Mucosa of stomach (tissue), 1 donor: ENCODE results near the gene PPP6R3.
"Not testable (repeated sequence)": the region's sequence is repeated elsewhere in the genome, so short reads cannot be mapped to it uniquely, and the experiment has no call there.

ENCODE experiments used
- H3K27me3 ChIP-seq: one replicate; pipeline ENCODE4 v1.7.0; 2013; ENCODE audit warnings: mild to moderate bottlenecking, low read length; ENCODE audit not compliant: control insufficient read depth, insufficient read depth
- H3K36me3 ChIP-seq: one replicate; pipeline ENCODE4 v1.7.0; 2013; ENCODE audit warnings: low read length; ENCODE audit not compliant: control insufficient read depth, insufficient read depth
- H3K4me1 ChIP-seq: one replicate; pipeline ENCODE4 v1.7.0; 2013; ENCODE audit warnings: mild to moderate bottlenecking, low read length; ENCODE audit not compliant: control insufficient read depth, insufficient read depth
- H3K4me3 ChIP-seq: one replicate; pipeline ENCODE4 v1.7.0; 2013; ENCODE audit warnings: low read length
- H3K9ac ChIP-seq: one replicate; pipeline ENCODE4 v1.7.0; 2013; ENCODE audit warnings: mild to moderate bottlenecking, low read length, moderate library complexity
- H3K9me3 ChIP-seq: one replicate; pipeline ENCODE4 v1.7.0; 2013; ENCODE audit warnings: mild to moderate bottlenecking, low read length, moderate library complexity; ENCODE audit not compliant: control insufficient read depth
- donor health status: Pancreatic carcinoma.

PPP6R3 gene

GRCh38 chr11:68424981-68425865, 35.3 kb upstream of the PPP6R3 start:
- Histone ChIP-seq H3K4me3 (no peak overlapping the region), H3K9ac (no peak overlapping the region), H3K27me3 (no peaks in the 10 kb centered on the region), H3K9me3 (no peaks in the 10 kb centered on the region), H3K4me1 (no peaks in the 10 kb centered on the region), H3K36me3 (peaks cover 22% of the 10 kb centered on the region)

DNA sequence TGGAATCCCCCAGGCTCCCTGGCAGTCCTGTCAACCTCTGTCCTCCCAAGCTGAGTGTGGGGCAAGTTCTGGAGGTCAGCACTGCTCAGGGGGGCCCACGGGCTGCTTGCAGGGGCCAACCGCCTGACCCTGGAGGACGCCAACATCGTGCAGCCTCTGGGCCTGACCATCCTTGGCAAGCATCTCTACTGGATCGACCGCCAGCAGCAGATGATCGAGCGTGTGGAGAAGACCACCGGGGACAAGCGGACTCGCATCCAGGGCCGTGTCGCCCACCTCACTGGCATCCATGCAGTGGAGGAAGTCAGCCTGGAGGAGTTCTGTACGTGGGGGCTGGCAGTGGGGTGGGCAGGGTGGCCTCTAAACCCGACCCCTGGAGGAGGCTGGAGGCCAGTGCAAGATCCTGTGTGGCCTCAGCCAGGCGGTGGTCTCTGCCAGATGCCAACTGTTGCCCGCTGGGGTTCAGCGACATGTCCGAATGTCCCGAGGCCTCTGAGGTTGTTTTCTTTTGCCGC, 34.6 kb upstream of the PPP6R3 start:
- Histone ChIP-seq H3K36me3 (peaks cover 22% of the 10 kb centered on the region), H3K4me1 (no peaks in the 10 kb centered on the region), H3K27me3 (no peaks in the 10 kb centered on the region), H3K9ac (no peak overlapping the region), H3K9me3 (no peaks in the 10 kb centered on the region), H3K4me3 (no peak overlapping the region)

- H3K4me3 ChIP-seq = no peak overlapping the region
- H3K9me3 ChIP-seq = no peaks in the 10 kb centered on the region
- H3K27me3 ChIP-seq = no peaks in the 10 kb centered on the region
- H3K9ac ChIP-seq = no peak overlapping the region
- no peaks in the 10 kb centered on the region for H3K4me1 ChIP-seq
- H3K36me3 ChIP-seq = peaks cover 19% of the 10 kb centered on the region
Observed at GRCh38 chr11:68429661-68430060, 30.9 kb upstream of the PPP6R3 start.

GRCh38 chr11:68430384-68430783, 30.2 kb upstream of the PPP6R3 start:
- no peaks in the 10 kb centered on the region for H3K9me3 ChIP-seq
- peaks cover 15% of the 10 kb centered on the region for H3K36me3 ChIP-seq
- no peak overlapping the region for H3K9ac ChIP-seq
- H3K4me3 ChIP-seq = no peak overlapping the region
- no peaks in the 10 kb centered on the region for H3K4me1 ChIP-seq
- H3K27me3 ChIP-seq = no peaks in the 10 kb centered on the region

DNA sequence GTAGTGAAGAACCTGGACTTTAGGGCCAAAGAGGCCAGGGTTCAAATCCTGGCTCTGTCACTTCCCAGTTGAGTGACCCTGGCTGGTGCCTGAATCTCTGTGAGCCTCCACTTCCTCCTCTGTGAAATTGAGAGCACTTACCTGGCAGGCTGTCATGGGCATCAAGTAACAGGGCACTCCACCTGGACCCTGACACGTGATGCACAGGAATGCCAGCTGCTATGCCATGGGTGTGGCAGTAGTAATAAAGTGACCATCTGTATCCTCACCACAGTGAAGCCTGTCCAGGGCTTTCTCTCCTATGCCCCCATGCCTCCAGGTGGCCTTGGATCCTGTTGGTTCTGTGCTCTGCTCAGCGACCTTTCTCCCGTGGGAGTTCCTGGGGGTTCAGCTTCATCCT, 29.8 kb upstream of the PPP6R3 start:
- H3K36me3 ChIP-seq = peaks cover 15% of the 10 kb centered on the region
- no peaks in the 10 kb centered on the region for H3K9me3 ChIP-seq
- H3K4me1 ChIP-seq = no peaks in the 10 kb centered on the region
- no peak overlapping the region for H3K9ac ChIP-seq
- no peak overlapping the region for H3K4me3 ChIP-seq
- H3K27me3 ChIP-seq = no peaks in the 10 kb centered on the region

- Histone ChIP-seq H3K9ac (no peak overlapping the region), H3K9me3 (no peaks in the 10 kb centered on the region), H3K4me3 (no peak overlapping the region), H3K27me3 (no peaks in the 10 kb centered on the region), H3K4me1 (peaks cover 5% of the 10 kb centered on the region), H3K36me3 (peaks cover 15% of the 10 kb centered on the region)
Observed at GRCh38 chr11:68431984-68432645, 28.4 kb upstream of the PPP6R3 start.

- no peak overlapping the region for H3K9ac ChIP-seq
- H3K4me1 ChIP-seq = peaks cover 9% of the 10 kb centered on the region
- no peak overlapping the region for H3K4me3 ChIP-seq
- H3K36me3 ChIP-seq = peaks cover 19% of the 10 kb centered on the region
- no peaks in the 10 kb centered on the region for H3K27me3 ChIP-seq
- H3K9me3 ChIP-seq = no peaks in the 10 kb centered on the region
Observed at GRCh38 chr11:68432874-68433273, 27.7 kb upstream of the PPP6R3 start.

- Histone ChIP-seq H3K9ac (no peak overlapping the region), H3K36me3 (peaks cover 19% of the 10 kb centered on the region), H3K27me3 (no peaks in the 10 kb centered on the region), H3K4me1 (peaks cover 9% of the 10 kb centered on the region), H3K9me3 (no peaks in the 10 kb centered on the region), H3K4me3 (no peak overlapping the region)
Observed at GRCh38 chr11:68433541-68433940, 27.0 kb upstream of the PPP6R3 start.

GRCh38 chr11:68434159-68434558, 26.4 kb upstream of the PPP6R3 start:
- H3K36me3 ChIP-seq = peaks cover 20% of the 10 kb centered on the region
- not testable (repeated sequence) for H3K27me3 ChIP-seq, H3K9ac ChIP-seq, H3K4me3 ChIP-seq, H3K9me3 ChIP-seq, H3K4me1 ChIP-seq

- no peak overlapping the region for H3K9ac ChIP-seq
- peaks cover 13% of the 10 kb centered on the region for H3K36me3 ChIP-seq
- H3K9me3 ChIP-seq = no peaks in the 10 kb centered on the region
- no peaks in the 10 kb centered on the region for H3K27me3 ChIP-seq
- H3K4me3 ChIP-seq = no peak overlapping the region
- peaks cover 9% of the 10 kb centered on the region for H3K4me1 ChIP-seq
Observed at GRCh38 chr11:68436162-68436888, 24.2 kb upstream of the PPP6R3 start.

DNA sequence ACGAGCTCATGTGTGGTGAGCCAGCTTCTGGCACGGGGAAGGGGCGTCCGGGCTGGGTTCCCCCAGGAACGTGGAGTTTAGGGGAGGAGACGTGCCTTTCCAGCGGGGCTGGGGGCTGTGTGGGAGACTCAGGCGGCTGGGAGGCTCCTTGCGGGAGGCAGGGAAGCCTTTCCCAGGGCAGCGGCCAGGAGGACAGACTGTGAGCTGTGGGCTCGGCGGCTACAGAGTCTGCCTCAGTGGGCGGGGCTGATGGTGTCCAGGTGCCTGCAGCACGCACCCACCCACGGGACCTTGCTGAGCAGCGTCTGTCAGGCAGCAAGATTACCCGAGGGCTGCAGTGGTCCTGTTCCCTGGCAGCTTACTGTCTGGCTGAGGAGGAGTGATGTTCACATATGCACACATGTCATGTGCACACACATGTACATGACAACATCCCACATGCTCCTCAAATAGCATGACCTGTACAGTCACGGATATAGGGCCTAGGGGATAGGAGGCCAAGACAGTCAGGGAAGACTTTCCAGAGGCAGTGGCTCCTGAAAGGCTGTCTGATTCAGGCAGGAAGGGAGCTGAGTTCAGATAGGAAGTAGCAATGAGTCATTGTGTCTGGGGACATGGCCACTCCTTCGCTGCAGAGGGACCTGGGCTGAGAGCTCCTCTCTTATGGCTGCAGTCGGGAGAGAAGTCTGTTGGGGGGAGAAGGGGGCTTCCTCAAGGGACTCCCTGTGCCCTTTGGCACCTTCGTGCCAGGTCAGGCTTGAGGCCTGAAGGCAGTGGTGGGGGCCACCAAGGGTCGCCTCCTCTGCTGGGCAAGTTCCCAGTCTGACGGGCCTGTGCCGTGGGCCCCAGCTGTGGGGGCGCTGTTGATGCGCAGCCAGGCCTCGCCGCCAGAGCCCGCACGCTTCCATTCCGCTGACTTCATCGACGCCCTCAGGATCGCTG, 23.3 kb upstream of the PPP6R3 start:
- Histone ChIP-seq H3K9ac (no peak overlapping the region), H3K4me3 (no peak overlapping the region)

More for the DNA sequence above, 23.3 kb upstream of the PPP6R3 start:
- no peaks in the 10 kb centered on the region for H3K27me3 ChIP-seq
- no peaks in the 10 kb centered on the region for H3K9me3 ChIP-seq
- peaks cover 13% of the 10 kb centered on the region for H3K36me3 ChIP-seq
- peaks cover 9% of the 10 kb centered on the region for H3K4me1 ChIP-seq
